Measurements from ENCODE around the gene SKOR2. TPM values are rescaled to one million over a fixed set of nuclear protein-coding genes. Genes with fewer than 3 reads are reported as not detected.

SKOR2 gene
- total and polyA plus RNA-seq, 2 of the 13 experiments (the other 11 are each of a cell fraction or from before 2014, with no cell fraction given), result not detected

DNA sequence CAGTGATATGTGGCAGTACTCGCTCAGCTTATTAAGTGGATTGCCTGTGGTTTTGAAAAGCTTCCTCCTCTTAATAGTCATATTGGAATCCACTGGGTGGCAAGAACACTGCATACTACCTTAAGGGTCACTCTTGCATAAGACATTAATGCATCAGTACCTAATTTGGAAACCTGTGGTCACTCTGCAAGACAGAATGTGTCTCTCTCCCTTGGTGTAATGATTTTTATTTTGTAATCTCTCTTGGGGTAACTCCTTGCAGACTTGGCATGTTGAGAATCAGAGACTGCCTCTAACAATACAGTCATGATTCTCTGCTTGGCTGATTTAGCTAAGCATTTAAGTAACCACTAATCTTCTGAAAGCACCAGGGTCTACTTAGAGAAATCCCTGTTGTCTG is 42.3 kb downstream of the SKOR2 start:
- Histone ChIP-seq H3K27me3 (ENCODE audit: control insufficient read depth in 1 of 2, insufficient read depth in 2 of 2, low read length in 2 of 2) (peaks cover 0 to 7% of the 10 kb centered on the region in 2 experiments; a peak in 2 of 5 replicates), H3K4me3 (replicated peaks in 1 of 3; ENCODE audit: insufficient read depth in 1 of 3, low read depth in 2 of 3, low read length in 3 of 3) (no peak overlapping the region), H3K4me2 (ENCODE audit: low read depth, low read length) (no peak overlapping the region), H3K4me1 (ENCODE audit: insufficient read depth, low read length) (no peaks in the 10 kb centered on the region), H2AFZ (ENCODE audit: low read length) (no peak overlapping the region), H3K9me3 (ENCODE audit: low read length) (no peaks in the 10 kb centered on the region), H4K20me1 (ENCODE audit: insufficient read depth, low read length) (no peaks in the 10 kb centered on the region), H3K79me2 (ENCODE audit: insufficient read depth, low read length) (no peaks in the 10 kb centered on the region), H3K36me3 (replicated peaks in 1 of 2; ENCODE audit: control insufficient read depth in 1 of 2, insufficient read depth in 2 of 2, low read length in 2 of 2) (no peaks in the 10 kb centered on the region), H3K9ac (ENCODE audit: insufficient read depth, low read depth, low read length) (no peak overlapping the region), H3K27ac (ENCODE audit: extremely low read length, insufficient read depth, low read length) (no peak overlapping the region)
- POLR2A ChIA-PET, result no interaction called here
- in situ Hi-C loops (cut with HindIII; ENCODE audit: extremely low pct_ligation_motif_present, low pct_unique_long_range_greater_than_20kb) (loop anchor here (5.0 kb wide), 1 partner anchor 107 kb away; no protein-coding TSS in a partner anchor), intact Hi-C loops (cut with micrococcal nuclease; ENCODE audit: unreplicated experiment) (no loop called here)
- ATAC-seq (no peak), FAIRE-seq (no peak), DNase-seq (ENCODE audit: low spot score) (no peak)
- BruUV-seq (replicated peaks), result no TSS peak
- CTCF ChIA-PET (ENCODE audit: low intra/inter-chr PET ratio, low total read pairs), result no interaction called here
- 36% methylated on average over 1 of the region's 1 CpG for WGBS (ENCODE audit: low lambda C conversion rate)
- TF ChIP-seq CEBPB (IDR thresholded peaks at IDR 0.05; ENCODE audit: borderline replicate concordance, low read depth, low read length) (no peak), TBX2 (CRISPR knock-in tag; IDR thresholded peaks at IDR 0.05; ENCODE audit: borderline replicate concordance) (no peak), MBNL3 (CRISPR knock-in tag; conservative IDR thresholded peaks at IDR 0.05) (no peak), PAF1 (CRISPR knock-in tag; IDR thresholded peaks at IDR 0.05) (no peak), ZNF564 (CRISPR knock-in tag; IDR thresholded peaks at IDR 0.05) (no peak), ZNF747 (CRISPR knock-in tag; IDR thresholded peaks at IDR 0.05; ENCODE audit: borderline replicate concordance) (no peak), RCOR2 (CRISPR knock-in tag; IDR thresholded peaks at IDR 0.05) (no peak), ZNF703 (CRISPR knock-in tag; IDR thresholded peaks at IDR 0.05; ENCODE audit: borderline replicate concordance) (no peak), ATF1 (CRISPR knock-in tag; IDR thresholded peaks at IDR 0.05) (no peak), ZSCAN25 (CRISPR knock-in tag; IDR thresholded peaks at IDR 0.05) (no peak), PHF5A (CRISPR knock-in tag; IDR thresholded peaks at IDR 0.05; ENCODE audit: low read depth, unreplicated experiment) (no peak)
- TF ChIP-seq, protein P1, sequence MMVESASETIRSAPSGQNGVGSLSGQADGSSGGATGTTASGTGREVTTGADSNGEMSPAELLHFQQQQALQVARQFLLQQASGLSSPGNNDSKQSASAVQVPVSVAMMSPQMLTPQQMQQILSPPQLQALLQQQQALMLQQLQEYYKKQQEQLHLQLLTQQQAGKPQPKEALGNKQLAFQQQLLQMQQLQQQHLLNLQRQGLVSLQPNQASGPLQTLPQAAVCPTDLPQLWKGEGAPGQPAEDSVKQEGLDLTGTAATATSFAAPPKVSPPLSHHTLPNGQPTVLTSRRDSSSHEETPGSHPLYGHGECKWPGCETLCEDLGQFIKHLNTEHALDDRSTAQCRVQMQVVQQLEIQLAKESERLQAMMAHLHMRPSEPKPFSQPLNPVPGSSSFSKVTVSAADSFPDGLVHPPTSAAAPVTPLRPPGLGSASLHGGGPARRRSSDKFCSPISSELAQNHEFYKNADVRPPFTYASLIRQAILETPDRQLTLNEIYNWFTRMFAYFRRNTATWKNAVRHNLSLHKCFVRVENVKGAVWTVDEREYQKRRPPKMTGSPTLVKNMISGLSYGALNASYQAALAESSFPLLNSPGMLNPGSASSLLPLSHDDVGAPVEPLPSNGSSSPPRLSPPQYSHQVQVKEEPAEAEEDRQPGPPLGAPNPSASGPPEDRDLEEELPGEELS (CRISPR knock-in tag; IDR thresholded peaks at IDR 0.05), result no peak
- TF ChIP-seq, protein P2, sequence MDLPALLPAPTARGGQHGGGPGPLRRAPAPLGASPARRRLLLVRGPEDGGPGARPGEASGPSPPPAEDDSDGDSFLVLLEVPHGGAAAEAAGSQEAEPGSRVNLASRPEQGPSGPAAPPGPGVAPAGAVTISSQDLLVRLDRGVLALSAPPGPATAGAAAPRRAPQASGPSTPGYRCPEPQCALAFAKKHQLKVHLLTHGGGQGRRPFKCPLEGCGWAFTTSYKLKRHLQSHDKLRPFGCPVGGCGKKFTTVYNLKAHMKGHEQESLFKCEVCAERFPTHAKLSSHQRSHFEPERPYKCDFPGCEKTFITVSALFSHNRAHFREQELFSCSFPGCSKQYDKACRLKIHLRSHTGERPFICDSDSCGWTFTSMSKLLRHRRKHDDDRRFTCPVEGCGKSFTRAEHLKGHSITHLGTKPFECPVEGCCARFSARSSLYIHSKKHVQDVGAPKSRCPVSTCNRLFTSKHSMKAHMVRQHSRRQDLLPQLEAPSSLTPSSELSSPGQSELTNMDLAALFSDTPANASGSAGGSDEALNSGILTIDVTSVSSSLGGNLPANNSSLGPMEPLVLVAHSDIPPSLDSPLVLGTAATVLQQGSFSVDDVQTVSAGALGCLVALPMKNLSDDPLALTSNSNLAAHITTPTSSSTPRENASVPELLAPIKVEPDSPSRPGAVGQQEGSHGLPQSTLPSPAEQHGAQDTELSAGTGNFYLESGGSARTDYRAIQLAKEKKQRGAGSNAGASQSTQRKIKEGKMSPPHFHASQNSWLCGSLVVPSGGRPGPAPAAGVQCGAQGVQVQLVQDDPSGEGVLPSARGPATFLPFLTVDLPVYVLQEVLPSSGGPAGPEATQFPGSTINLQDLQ (CRISPR knock-in tag; IDR thresholded peaks at IDR 0.05), result no peak
- TF ChIP-seq, protein P3, sequence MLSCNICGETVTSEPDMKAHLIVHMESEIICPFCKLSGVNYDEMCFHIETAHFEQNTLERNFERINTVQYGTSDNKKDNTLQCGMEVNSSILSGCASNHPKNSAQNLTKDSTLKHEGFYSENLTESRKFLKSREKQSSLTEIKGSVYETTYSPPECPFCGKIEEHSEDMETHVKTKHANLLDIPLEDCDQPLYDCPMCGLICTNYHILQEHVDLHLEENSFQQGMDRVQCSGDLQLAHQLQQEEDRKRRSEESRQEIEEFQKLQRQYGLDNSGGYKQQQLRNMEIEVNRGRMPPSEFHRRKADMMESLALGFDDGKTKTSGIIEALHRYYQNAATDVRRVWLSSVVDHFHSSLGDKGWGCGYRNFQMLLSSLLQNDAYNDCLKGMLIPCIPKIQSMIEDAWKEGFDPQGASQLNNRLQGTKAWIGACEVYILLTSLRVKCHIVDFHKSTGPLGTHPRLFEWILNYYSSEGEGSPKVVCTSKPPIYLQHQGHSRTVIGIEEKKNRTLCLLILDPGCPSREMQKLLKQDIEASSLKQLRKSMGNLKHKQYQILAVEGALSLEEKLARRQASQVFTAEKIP (CRISPR knock-in tag; IDR thresholded peaks at IDR 0.05; ENCODE audit: borderline replicate concordance), result no peak
- TF ChIP-seq, protein P4, sequence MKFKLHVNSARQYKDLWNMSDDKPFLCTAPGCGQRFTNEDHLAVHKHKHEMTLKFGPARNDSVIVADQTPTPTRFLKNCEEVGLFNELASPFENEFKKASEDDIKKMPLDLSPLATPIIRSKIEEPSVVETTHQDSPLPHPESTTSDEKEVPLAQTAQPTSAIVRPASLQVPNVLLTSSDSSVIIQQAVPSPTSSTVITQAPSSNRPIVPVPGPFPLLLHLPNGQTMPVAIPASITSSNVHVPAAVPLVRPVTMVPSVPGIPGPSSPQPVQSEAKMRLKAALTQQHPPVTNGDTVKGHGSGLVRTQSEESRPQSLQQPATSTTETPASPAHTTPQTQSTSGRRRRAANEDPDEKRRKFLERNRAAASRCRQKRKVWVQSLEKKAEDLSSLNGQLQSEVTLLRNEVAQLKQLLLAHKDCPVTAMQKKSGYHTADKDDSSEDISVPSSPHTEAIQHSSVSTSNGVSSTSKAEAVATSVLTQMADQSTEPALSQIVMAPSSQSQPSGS (CRISPR knock-in tag; IDR thresholded peaks at IDR 0.05), result no peak
- TF ChIP-seq, protein P5, sequence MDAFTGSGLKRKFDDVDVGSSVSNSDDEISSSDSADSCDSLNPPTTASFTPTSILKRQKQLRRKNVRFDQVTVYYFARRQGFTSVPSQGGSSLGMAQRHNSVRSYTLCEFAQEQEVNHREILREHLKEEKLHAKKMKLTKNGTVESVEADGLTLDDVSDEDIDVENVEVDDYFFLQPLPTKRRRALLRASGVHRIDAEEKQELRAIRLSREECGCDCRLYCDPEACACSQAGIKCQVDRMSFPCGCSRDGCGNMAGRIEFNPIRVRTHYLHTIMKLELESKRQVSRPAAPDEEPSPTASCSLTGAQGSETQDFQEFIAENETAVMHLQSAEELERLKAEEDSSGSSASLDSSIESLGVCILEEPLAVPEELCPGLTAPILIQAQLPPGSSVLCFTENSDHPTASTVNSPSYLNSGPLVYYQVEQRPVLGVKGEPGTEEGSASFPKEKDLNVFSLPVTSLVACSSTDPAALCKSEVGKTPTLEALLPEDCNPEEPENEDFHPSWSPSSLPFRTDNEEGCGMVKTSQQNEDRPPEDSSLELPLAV (CRISPR knock-in tag; conservative IDR thresholded peaks at IDR 0.05; ENCODE audit: low read depth), result no peak

Measured in HepG2 (cell line).